Right hindlimb (tissue), 1 donor: ENCODE data around the gene KRTCAP2.
A peak's percentile ranks its signal among the peaks of the same experiment; 100 is the strongest.
"Not testable (repeated sequence)": the region's sequence is repeated elsewhere in the genome, so short reads cannot be mapped to it uniquely, and the experiment has no call there.

ENCODE experiments used
- DNase-seq: peaks from one replicate; pipeline ENCODE4 v3.0.0-alpha.2; 2018

Gene KRTCAP2

DNA sequence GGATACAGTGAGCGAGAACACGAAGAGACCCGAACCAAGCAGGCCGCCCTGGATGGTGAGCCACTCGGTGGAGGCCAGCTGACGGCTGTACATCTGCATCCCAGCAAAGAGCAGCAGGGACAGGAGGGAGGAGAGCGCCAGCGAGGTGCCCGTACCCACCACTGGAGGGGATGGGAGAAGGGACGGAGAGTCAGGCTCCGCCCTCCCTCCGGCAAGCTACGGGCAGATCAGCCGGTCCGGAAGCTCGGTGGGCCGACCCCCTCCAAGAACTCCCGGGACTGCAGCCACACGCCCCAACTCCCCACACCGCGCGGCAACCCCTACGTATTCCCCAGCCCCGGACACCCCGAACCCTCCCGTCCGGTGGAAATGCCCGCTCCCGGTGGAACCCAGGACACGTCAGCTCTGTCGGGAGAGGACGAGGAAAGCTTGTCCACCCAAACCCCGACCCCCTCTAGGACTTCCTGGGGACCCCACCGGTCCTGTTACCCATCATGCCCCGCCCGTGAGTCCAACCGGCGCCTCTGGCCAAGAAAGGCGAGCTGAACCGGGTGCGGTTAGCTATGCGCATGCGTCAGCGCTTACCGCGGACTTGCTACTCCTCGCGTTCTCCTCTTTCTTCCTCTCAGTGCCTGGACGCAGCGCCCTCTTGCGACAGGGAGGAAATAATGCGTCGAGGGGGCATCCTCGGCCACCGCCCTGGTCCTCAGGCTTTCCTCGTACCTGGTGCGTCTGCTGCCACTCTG is at the start of gene KRTCAP2:
KRTCAP2 (minus strand) TSS at position 573 of the 746 bp plus-strand sequence; CDS start at position 493, 80 bp downstream.
- peak; percentile 96 for DNase-seq

DNA sequence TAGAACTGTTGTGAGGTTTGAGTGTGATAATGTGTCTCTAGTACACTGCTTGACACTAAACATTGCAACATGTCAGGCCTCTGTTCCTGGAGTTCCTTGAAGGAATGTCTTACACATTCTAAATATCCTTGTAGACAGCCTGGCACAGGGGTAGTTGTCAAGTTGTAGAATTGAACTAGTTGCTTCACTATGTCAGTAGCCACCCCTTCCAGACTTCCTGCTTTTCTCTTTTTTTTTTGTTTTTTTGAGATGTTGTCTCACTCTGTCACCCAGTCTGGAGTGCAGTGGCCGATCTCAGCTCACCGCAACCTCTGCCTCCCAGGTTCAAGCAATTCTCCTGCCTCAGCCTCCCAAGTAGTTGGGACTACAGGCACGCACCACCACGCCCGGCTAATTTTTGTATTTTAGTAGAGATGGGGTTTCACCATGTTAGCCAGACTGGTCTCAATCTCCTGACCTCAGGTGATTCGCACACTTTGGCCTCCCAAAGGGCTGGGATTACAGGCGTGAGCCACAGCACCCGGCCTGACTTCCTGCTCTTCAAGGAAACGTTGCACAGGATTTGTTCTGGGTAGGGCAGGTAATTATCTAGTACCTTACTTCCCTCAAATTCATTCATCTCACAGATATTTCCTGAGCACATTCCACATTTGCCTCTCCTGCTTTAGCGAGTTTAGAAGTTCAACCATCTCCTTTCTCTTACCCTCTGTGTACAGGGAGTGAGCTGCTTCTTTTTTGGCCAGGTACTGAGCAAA is 47.3 kb upstream of the KRTCAP2 start:
- DNase-seq = not testable (repeated sequence)

DNA sequence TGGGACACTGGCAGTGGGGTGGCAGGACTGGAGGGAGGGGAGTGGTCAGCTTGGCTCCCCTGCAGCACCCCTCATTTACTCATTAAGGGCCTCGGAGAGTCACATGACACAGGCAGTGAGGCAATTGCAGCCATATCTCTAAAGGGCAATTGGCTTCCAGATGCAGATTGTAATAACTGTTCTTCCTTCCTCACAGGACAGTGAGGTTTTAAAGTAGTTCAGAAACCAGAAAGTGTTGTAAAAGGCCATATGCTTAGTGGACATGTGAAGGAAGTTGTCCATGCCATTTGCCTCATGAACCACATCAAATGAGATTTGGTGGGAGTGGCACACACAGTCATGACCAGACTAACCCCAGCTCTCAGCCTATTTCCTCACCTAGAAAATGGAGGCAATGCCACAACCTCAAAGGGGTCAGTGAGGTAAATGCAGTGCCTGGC is 46.5 kb upstream of the KRTCAP2 start:
- DNase-seq = no peak

GRCh38 chr1:155218854-155219591 is 45.9 kb upstream of the KRTCAP2 start:
- DNase-seq = no peak

GRCh38 chr1:155214702-155215101 is 41.6 kb upstream of the KRTCAP2 start:
- DNase-seq = not testable (repeated sequence)

DNA sequence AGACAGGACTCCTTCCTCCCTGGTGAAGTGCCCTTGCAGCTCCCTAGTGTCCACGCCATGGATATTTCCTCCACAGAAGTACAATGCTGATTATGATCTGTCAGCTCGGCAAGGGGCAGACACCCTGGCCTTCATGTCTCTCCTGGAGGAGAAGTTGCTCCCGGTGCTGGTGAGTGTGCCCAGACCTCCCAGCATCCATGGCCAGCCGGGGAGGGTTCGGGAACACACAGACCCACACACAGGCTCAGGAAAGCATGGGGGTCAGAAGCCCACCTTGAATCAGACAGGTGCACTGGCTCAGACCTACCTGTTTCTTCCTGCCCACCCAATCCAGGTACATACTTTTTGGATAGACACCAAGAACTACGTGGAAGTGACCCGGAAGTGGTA is 38.9 kb upstream of the KRTCAP2 start:
- DNase-seq = not testable (repeated sequence)

GRCh38 chr1:155211381-155212050 is 38.4 kb upstream of the KRTCAP2 start:
- DNase-seq = peak; percentile 93

DNA sequence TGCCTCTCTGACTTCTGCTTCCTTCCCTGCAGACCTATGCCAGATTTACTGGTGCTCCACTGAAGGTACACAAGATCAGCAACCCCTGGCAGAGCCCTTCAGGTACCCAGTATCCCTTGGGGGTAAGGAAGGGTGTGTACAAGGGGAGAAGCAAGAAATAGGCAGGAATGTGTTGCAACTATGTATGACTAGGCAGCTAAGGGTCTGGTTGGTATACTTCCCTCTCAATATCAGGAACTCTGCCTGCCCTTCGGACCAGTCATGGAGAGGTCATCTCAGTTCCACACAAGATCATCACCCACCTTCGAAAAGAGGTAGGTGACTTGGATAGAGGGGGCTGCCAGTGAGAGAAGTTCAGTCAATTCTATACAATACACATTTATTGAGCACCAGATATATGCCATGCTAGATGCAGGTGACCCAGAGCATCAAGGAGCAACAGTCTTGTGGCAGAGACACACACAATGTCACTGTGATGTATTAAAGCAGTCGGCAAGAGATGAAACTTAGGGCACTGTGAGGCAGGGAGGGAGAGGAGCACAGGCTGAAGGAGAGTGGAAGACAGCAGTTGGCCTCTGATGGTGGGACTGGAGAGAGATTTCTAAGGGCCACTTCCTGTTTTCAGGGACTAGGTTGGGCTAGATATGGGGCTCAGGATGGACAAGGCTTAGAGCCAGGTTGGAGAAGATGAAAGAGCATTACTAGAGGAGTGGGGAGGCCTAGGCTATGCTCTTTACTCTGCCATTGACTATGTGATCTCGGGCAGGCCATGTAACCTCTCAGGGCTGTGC is 37.4 kb upstream of the KRTCAP2 start:
- DNase-seq = no peak

GRCh38 chr1:155209312-155209721 is 36.2 kb upstream of the KRTCAP2 start:
- no peak for DNase-seq

DNA sequence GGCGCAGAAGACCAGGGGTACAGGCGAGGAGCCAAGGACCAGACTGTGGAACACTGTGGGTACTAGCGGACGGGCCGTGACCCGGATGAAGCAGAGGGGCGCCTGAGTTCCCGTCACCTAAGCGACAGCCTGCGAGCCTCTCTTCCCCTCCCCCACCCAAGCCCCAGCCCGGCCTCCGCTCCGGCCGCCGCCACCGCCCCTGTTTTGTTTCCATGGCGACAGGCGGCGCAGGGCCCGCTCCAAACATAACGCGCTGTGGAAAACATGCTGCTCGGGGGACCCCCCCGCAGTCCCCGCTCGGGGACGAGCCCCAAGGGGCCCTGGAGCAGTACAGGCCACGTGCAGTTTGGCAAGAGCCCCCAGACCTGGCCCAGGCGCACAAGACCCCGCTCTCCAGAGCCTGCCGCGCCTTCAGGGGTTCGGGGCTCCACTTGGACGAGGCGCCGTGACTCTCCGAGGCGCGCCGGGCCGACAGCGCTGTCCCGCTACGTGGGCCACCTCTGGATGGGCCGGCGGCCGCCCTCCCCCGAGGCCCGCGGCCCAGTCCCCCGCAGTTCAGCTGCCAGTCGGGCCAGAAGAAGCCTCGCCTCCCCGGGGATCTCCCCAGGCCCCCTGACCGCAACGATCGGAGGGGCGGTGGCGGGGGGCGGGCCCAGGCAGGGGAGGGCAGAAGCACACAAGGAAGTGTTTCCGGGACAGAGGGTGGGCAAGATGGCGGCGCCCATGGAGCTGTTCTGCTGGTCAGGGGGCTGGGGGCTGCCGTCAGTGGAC is 35.6 kb upstream of the KRTCAP2 start, which contains the start of gene MTX1:
MTX1 (plus strand) TSS at position 155 of the 771 bp plus-strand sequence; CDS start at position 265, 110 bp downstream.
- DNase-seq = peak; percentile 96

- DNase-seq = peak; percentile 90
Measured at GRCh38 chr1:155207806-155208540, 34.9 kb upstream of the KRTCAP2 start, which contains the start of gene THBS3. Gene THBS3, minus strand, starts transcription at chr1:155207897. Its CDS starts 21 bp downstream, at chr1:155207876.

DNA sequence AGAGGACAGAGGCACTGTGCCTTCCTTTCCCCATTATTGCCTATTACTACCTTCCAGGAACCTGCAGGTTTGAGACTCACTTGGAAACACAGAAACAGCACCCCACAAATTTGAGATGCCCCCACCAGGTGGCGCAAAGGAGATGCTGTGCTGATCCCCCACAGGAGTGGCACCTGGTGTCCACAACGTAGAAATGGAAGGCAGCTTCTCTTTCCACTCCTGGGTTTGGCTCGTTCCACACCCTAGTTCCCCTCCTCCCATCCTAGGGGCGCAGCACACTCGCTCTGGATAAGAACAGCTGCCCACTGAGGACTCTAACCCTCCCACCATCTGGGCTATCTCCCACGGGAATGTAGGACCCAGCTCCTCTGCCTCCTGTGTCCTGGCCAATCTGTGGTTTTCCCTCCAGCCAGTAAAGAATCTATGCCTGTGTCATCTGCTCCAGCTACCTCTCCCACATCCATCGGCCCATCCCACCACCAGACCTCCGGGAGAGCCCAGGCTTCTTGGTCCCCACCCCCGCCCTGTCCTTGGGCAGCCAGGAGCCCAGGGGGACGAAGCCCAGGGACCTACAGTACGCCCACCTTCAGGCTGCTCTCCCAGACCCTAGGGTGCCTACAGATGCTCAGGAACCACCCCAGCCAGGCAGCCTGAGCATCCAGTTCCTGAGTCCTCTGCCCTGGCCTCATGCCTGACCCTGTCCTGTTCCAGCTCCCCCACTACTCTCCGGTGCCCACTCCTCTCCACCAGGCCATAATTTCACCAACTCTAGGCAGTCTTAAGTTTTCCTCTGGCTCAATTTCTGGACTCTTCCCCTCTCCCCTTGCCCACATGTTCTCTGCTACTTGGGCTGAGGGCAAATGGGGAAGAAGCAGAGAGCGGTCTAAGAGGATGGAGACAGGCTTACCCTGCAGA is 34.0 kb upstream of the KRTCAP2 start:
- DNase-seq = peak; percentile 90

GRCh38 chr1:155205969-155206593 is 33.0 kb upstream of the KRTCAP2 start:
- no peak for DNase-seq

- no peak for DNase-seq
Measured at GRCh38 chr1:155205035-155205434, 31.9 kb upstream of the KRTCAP2 start.

GRCh38 chr1:155202731-155203515 is 29.8 kb upstream of the KRTCAP2 start:
- peak; percentile 18 for DNase-seq

- peak; percentile 17 for DNase-seq
Measured at GRCh38 chr1:155202198-155202597, 29.1 kb upstream of the KRTCAP2 start.

DNA sequence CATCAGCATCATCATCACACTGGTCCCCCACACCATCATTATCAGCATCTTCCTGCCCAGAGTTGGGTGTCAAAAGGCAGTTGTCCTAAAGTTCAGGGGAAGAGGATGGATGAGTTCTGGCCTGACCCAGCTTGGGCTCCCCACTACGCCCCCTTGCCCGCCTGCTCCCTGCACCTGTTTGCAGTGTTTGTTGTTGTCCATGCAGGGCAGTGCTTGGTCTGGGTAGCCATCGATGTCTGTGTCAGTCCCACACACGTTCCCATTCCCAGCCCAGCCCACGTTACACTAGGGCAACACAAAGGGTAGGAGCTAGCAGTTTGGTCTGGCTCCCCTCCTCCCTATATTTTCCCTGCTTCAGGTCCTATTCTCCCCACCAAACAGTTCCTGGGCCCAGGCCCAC is 27.8 kb upstream of the KRTCAP2 start:
- DNase-seq = peak; percentile 7

- DNase-seq = no peak
Measured at GRCh38 chr1:155199792-155200191, 26.7 kb upstream of the KRTCAP2 start.
